ENCODE results near the gene CD7. TPM values are rescaled to one million over a fixed set of nuclear protein-coding genes. Genes with fewer than 3 reads are reported as not detected.

The CD7 gene
- total RNA-seq, 1 donor from 2014 or later: not detected

- Mint-ChIP-seq H3K27me3 (ENCODE audit: low read depth) (peaks cover 9% of the 10 kb centered on the region), H3K4me1 (peaks cover 3% of the 10 kb centered on the region), H3K9me3 (no peaks in the 10 kb centered on the region), H3K27ac (ENCODE audit: unreplicated experiment) (no peak overlapping the region), H3K36me3 (ENCODE audit: low read depth) (no peaks in the 10 kb centered on the region), H3K4me3 (no peak overlapping the region)
- DNase-seq (ENCODE audit: low read depth, low spot score): no peak
- TF ChIP-seq CTCF (conservative IDR thresholded peaks at IDR 0.05): no peak
These were observed 14.8 kb downstream of the CD7 start for GRCh38 chr17:82302568-82302963.

- TF ChIP-seq CTCF (conservative IDR thresholded peaks at IDR 0.05): no peak
- Mint-ChIP-seq H3K27me3 (ENCODE audit: low read depth) (peaks cover 15% of the 10 kb centered on the region), H3K27ac (ENCODE audit: unreplicated experiment) (no peak overlapping the region), H3K4me1 (peaks cover 3% of the 10 kb centered on the region), H3K36me3 (ENCODE audit: low read depth) (no peaks in the 10 kb centered on the region), H3K4me3 (no peak overlapping the region), H3K9me3 (no peaks in the 10 kb centered on the region)
- DNase-seq (ENCODE audit: low read depth, low spot score): no peak
These were observed 15.4 kb downstream of the CD7 start for GRCh38 chr17:82301916-82302567.

GRCh38 chr17:82301300-82301915 is 16.0 kb downstream of the CD7 start:
- Mint-ChIP-seq H3K27me3 (ENCODE audit: low read depth) (peaks cover 17% of the 10 kb centered on the region), H3K4me1 (peaks cover 3% of the 10 kb centered on the region), H3K36me3 (ENCODE audit: low read depth) (no peaks in the 10 kb centered on the region), H3K9me3 (no peaks in the 10 kb centered on the region), H3K27ac (ENCODE audit: unreplicated experiment) (no peak overlapping the region), H3K4me3 (no peak overlapping the region)
- no peak for TF ChIP-seq CTCF (conservative IDR thresholded peaks at IDR 0.05)
- no peak for DNase-seq (ENCODE audit: low read depth, low spot score)

- H3K27ac Mint-ChIP-seq (ENCODE audit: unreplicated experiment): no peak overlapping the region
- no peak overlapping the region for H3K4me3 Mint-ChIP-seq
- H3K9me3 Mint-ChIP-seq: no peaks in the 10 kb centered on the region
- DNase-seq (ENCODE audit: low read depth, low spot score): peak; percentile 57
- H3K27me3 Mint-ChIP-seq (ENCODE audit: low read depth): peaks cover 20% of the 10 kb centered on the region
- H3K36me3 Mint-ChIP-seq (ENCODE audit: low read depth): no peaks in the 10 kb centered on the region
- peak; percentile 71 for TF ChIP-seq CTCF (conservative IDR thresholded peaks at IDR 0.05)
- peaks cover 3% of the 10 kb centered on the region for H3K4me1 Mint-ChIP-seq
These were observed 16.6 kb downstream of the CD7 start for GRCh38 chr17:82300707-82301270.

- Mint-ChIP-seq H3K9me3 (no peaks in the 10 kb centered on the region), H3K27ac (ENCODE audit: unreplicated experiment) (no peak overlapping the region), H3K4me1 (peaks cover 3% of the 10 kb centered on the region), H3K4me3 (no peak overlapping the region), H3K36me3 (ENCODE audit: low read depth) (no peaks in the 10 kb centered on the region), H3K27me3 (ENCODE audit: low read depth) (peaks cover 25% of the 10 kb centered on the region)
- DNase-seq (ENCODE audit: low read depth, low spot score): no peak
- TF ChIP-seq CTCF (conservative IDR thresholded peaks at IDR 0.05): no peak
These were observed 17.2 kb downstream of the CD7 start for GRCh38 chr17:82300228-82300627.

All from neural crest cell (in vitro differentiated cells).